RKO (cell line): ENCODE results near the gene PRIMA1.
"Not testable (repeated sequence)": the region's sequence is repeated elsewhere in the genome, so short reads cannot be mapped to it uniquely, and the experiment has no call there.

Experiments used
- DNase-seq: peaks from one replicate; pipeline ENCODE4 v3.0.0-alpha.2; 2016; ENCODE audit warnings: low spot score

The PRIMA1 gene

GRCh38 chr14:93788293-93788542 is at the start of gene PRIMA1:
PRIMA1 (minus strand) TSS chr14:93788485; CDS start chr14:93787718, 767 bp downstream.
- DNase-seq, result no peak

GRCh38 chr14:93834699-93835371 is 46.5 kb upstream of the PRIMA1 start:
- DNase-seq, result no peak

- DNase-seq, result no peak
Measured at GRCh38 chr14:93832665-93833064, 44.4 kb upstream of the PRIMA1 start.

- DNase-seq, result no peak
Measured at GRCh38 chr14:93832081-93832480, 43.8 kb upstream of the PRIMA1 start.

GRCh38 chr14:93830753-93831461 is 42.6 kb upstream of the PRIMA1 start:
- DNase-seq, result no peak

- no peak for DNase-seq
Measured at GRCh38 chr14:93829839-93830481, 41.7 kb upstream of the PRIMA1 start.

GRCh38 chr14:93825235-93825553 is 36.9 kb upstream of the PRIMA1 start:
- no peak for DNase-seq

GRCh38 chr14:93824518-93825234 is 36.4 kb upstream of the PRIMA1 start:
- DNase-seq, result no peak

- DNase-seq, result no peak
Measured at GRCh38 chr14:93824076-93824475, 35.8 kb upstream of the PRIMA1 start.

GRCh38 chr14:93821051-93821450 is 32.8 kb upstream of the PRIMA1 start:
- DNase-seq, result no peak

- no peak for DNase-seq
Measured at GRCh38 chr14:93818857-93819256, 30.6 kb upstream of the PRIMA1 start.

GRCh38 chr14:93811676-93812075 is 23.4 kb upstream of the PRIMA1 start:
- DNase-seq, result no peak

GRCh38 chr14:93811020-93811419 is 22.7 kb upstream of the PRIMA1 start:
- DNase-seq, result no peak

GRCh38 chr14:93809491-93810420 is 21.5 kb upstream of the PRIMA1 start:
- DNase-seq, result not testable (repeated sequence)

GRCh38 chr14:93804654-93805053 is 16.4 kb upstream of the PRIMA1 start:
- DNase-seq, result no peak

- no peak for DNase-seq
Measured at GRCh38 chr14:93803408-93804318, 15.4 kb upstream of the PRIMA1 start.

GRCh38 chr14:93799989-93800921 is 12.0 kb upstream of the PRIMA1 start:
- no peak for DNase-seq

GRCh38 chr14:93799617-93799988 is 11.3 kb upstream of the PRIMA1 start:
- no peak for DNase-seq

- DNase-seq, result no peak
Measured at GRCh38 chr14:93797536-93797935, 9.3 kb upstream of the PRIMA1 start.

GRCh38 chr14:93797071-93797470 is 8.8 kb upstream of the PRIMA1 start:
- DNase-seq, result no peak
